ENCODE measurements around the gene ZBTB7C.

The ZBTB7C gene

DNA sequence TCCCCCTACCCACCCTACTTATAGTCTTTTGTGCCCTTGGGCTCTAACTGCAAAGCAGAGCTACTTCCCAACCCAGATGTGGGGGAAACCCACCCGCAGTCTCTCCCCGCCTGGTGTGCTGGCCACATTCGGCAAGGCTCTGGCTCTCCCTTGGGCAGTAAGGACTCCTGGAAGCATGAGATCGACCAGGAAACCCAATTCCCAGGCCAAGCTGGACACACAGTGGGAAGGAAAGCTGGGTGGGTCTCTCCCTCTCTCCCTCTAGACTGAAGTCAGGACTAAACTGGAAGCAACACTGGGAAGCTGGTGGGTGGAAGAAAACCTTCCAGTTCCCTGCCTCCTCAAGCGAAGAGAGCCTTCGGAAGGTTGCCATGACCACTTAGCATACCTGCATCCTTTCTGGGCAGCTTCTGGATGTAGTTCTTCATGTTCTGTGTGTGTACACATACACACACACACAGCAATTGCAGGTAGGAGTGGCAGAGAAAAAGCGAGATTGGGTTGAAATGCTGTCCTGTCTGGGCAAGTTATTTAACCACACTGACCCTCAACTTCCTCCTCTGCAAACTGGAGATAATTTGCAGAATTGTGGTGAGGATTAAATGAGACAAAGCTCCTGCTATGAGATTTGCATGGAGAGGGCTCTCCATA is 33.9 kb downstream of the ZBTB7C start:
- H3K4me3 ChIP-seq (ENCODE audit: low read depth, low read length) = no peak overlapping the region
- TF ChIP-seq, protein P1, sequence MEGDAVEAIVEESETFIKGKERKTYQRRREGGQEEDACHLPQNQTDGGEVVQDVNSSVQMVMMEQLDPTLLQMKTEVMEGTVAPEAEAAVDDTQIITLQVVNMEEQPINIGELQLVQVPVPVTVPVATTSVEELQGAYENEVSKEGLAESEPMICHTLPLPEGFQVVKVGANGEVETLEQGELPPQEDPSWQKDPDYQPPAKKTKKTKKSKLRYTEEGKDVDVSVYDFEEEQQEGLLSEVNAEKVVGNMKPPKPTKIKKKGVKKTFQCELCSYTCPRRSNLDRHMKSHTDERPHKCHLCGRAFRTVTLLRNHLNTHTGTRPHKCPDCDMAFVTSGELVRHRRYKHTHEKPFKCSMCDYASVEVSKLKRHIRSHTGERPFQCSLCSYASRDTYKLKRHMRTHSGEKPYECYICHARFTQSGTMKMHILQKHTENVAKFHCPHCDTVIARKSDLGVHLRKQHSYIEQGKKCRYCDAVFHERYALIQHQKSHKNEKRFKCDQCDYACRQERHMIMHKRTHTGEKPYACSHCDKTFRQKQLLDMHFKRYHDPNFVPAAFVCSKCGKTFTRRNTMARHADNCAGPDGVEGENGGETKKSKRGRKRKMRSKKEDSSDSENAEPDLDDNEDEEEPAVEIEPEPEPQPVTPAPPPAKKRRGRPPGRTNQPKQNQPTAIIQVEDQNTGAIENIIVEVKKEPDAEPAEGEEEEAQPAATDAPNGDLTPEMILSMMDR (IDR thresholded peaks at IDR 0.05; ENCODE audit: low read depth, low read length, missing control alignments) = no peak
- no peak for DNase-seq (ENCODE audit: low read depth)

DNA sequence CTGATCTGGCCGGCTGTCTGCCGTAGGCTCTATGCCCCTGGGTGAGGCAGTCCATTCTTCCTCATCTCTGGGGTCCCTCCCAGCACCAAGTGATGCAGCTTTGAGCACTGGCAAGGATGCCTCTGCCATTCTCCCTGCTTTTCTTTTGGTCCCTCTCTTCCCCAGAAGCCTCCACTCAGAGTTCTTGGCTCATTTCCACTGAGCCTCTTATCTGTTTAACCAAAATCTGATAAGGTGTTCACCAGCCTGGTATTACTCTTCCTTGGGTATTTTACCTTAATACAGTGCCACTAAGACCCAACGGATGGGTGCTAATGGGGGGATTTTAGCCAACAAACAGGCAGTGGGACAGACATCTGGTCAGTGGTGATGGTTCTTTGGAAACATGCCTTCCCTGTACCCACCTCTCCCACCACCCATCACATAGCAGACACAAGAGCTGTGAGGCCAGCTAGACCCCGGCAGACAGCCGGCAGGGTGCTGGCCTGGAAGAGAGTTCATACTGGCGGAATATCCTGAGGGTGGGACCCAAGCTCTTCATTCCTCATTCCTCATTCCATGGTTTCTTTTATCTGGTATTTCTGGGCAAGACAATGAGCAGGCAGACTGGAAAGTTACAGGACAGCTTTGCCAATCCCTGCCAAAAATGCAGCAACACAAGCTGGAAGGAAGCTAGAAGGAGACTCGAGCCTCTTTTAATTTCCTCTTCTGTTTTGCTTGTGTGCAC is 34.6 kb downstream of the ZBTB7C start:
- H3K4me3 ChIP-seq (ENCODE audit: low read depth, low read length) = no peak overlapping the region
- TF ChIP-seq, protein P1 (IDR thresholded peaks at IDR 0.05; ENCODE audit: low read depth, low read length, missing control alignments) = no peak
- no peak for DNase-seq (ENCODE audit: low read depth)

DNA sequence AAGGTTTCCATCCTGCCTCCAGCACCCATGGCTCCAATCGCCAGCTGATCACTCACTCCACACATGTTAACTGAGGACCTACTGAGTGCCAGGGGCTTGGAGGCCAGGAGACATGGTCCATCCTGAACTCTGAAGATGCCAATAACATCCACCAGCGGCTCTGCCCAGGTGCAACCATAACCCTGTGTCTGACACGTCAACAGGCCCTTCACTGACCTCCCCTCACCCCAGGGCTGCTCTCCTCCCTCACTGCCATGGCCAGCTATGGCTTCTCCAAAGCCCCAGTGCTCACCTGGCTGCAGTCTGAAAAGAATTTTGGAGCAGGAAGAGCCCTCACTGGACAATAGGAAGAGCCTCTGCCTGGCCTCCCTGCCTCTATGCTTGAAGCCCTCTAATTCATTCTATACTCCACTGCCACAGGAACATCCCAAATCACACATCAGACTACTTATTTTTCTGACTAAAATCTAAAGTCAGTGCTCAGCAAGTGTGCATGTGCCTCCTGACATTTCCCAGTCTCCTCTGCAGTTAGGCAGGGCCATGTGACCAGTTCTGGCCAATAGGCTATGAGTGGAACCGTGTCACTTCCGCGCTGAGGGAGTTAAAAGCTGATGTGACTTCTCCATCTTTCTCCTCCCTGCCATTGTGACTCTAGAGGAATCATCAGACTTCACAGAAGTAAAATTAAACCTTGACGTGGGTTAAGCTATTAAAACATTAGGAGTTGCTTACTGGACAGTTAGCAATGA is 37.2 kb downstream of the ZBTB7C start:
- H3K4me3 ChIP-seq (ENCODE audit: low read depth, low read length) = no peak overlapping the region
- no peak for DNase-seq (ENCODE audit: low read depth)
- TF ChIP-seq, protein P1 (IDR thresholded peaks at IDR 0.05; ENCODE audit: low read depth, low read length, missing control alignments) = no peak

DNA sequence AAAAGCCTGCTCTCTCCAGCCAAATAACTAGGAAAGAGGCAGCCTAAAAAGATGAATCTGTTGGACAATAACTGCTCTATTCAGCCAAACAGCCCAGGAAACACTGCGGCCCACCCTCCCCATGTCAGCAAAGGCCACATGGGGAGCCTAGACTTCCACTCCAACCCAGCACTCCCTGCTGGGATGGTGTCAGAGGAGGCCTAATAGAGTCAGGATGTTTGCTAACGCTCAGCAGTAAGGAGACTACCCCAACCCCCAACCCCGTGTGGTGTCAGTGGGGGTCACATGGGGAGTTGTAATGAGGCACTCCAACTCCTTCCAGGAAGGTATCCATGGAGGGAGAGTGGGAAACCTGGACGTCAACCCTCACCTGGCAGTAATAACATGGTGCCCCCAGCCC is 41.6 kb downstream of the ZBTB7C start:
- H3K4me3 ChIP-seq (ENCODE audit: low read depth, low read length) = no peak overlapping the region
- TF ChIP-seq, protein P1 (IDR thresholded peaks at IDR 0.05; ENCODE audit: low read depth, low read length, missing control alignments) = no peak
- DNase-seq (ENCODE audit: low read depth) = no peak

DNA sequence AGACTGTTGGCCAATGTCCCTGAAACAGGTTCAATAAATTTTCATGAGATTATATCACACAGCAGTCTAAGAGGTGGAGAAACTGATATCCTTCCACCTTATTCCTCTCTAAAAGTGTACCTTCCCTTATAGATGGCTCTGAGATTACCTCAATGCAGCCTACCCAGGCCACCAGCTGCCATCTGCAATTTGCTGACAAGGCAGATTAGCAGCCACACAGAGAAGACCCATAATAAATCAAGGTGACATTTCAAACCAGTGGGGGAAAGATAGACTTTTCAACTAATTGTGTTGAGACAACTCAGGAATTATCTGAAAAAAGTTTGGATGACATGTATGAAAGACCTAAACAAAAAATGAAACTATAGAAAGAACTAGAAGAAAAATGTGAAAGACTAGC is 43.2 kb downstream of the ZBTB7C start:
- TF ChIP-seq, protein P1 (IDR thresholded peaks at IDR 0.05; ENCODE audit: low read depth, low read length, missing control alignments) = no peak
- no peak overlapping the region for H3K4me3 ChIP-seq (ENCODE audit: low read depth, low read length)
- no peak for DNase-seq (ENCODE audit: low read depth)

DNA sequence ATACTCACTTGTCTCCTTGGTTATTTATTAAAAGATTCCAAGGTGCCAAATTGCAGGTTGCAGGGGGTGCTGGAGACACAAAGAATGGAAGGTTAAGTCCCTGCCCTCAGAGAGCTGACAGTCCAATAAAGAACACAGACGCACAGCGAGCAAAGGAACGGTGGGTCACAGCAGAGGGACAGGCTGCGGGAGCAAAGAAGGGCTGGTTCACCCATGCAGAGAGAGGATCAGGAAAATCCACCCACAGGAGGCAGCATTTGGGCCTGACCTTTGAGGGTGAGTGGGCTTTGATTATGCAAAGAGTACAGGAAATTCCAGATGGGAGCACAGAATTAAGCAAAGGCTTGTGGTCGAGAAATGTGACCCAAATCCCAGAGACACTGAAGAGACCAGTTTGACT is 45.0 kb downstream of the ZBTB7C start:
- TF ChIP-seq, protein P1 (IDR thresholded peaks at IDR 0.05; ENCODE audit: low read depth, low read length, missing control alignments) = no peak
- DNase-seq (ENCODE audit: low read depth) = no peak

More for the DNA sequence above, 45.0 kb downstream of the ZBTB7C start:
- H3K4me3 ChIP-seq (ENCODE audit: low read depth, low read length) = no peak overlapping the region
